Stimulated activated CD8-positive, alpha-beta memory T cell treated with anti-CD3 and anti-CD28 coated beads, Interleukin-7, amount 100 ng/mL, for 48 hours (primary cell): ENCODE data around the gene XKR3.
"Not testable (repeated sequence)": the region's sequence is repeated elsewhere in the genome, so short reads cannot be mapped to it uniquely, and the experiment has no call there.

Experiments used
- DNase-seq, 2 donors: peaks; one replicate each; pipeline ENCODE4 v3.0.0-alpha.2; 2020; ENCODE audit warnings: low read depth in 1 of 2; ENCODE audit errors: extremely low read depth in 1 of 2

Gene XKR3

DNA sequence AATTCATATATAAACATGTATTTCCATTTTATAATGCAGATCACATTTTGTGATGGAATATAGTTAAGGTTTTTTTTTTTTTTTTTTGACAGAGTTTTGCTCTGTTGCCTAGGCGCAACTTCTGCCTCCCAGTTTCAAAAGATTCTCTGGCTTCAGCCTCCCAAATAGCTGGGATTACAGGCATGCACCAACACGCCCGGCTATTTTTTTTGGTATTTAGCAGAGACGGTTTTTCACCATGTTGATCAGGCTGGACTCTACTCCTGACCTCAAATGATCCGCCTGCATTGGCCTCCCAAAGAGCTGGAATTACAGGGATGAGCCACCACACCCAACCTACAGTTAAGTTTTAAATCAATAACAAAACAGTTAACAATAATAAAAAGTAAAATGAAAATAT is 18.8 kb downstream of the XKR3 start:
- DNase-seq = no peak

DNA sequence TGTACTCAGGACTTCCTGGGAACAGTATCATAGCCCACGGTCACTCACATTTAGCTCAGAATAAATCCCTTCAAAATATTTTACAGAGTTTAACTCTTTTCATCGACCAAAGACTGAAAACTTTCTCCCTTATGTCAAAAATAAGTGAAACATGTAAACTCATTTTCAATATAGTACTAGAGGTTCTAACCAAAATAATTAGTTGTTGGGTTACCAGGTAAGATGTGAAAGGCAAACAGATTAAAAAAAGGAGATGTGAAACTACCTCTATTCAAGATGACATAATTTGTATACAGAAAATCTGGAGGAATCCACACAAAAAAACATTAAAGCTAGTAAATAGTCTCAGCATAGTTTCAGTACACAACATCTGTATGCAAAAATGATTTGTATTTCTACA is 20.3 kb downstream of the XKR3 start:
- DNase-seq = no peak

DNA sequence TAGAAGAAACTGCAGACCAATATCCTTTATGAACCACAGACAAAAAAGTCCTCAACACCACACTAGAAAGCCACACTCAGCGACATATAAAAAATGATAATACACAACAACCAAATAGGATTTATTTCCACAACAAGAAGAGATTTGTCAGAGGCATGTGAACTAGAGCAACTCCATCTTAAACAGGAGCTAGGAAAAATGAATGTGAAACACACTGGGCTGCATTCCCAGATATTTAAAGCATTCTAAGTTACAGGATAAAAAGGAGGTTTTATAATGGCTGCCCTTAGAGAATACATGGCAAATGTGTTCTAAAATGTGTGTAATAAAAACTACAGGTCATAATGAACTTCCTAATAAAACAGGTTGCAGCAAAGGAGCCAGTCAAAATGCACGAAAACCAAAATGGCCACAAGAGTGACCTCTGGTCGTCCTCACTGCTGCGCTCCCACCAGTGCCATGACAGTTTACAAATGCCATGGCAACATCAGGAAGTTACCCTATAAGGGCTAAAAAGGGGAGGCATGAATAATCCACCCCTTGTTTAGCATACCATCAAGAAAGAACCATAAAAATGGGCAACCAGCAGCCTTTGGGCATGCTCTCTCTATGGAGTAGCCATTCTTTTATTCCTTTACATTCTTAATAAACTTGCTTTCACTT is 21.8 kb downstream of the XKR3 start:
- DNase-seq = no peak

DNA sequence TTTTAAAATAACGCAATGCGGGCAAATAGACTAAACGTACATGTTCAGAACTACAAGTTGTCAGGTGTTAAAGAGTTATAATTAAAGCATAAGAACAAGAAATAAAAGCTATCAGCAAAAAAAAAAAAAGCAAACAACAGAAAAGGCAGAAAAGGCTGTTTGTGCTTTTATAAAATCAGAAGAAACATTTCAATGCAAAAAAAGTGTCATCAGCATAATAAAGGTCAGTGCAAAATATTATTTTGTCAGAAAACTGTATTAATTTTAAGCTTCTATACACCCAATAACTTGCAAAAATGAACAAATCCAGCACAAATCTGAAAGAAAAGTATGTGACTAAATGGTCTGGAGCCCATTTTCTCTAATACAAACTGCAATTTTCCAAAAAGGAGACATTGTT is 23.6 kb downstream of the XKR3 start:
- DNase-seq = no peak

DNA sequence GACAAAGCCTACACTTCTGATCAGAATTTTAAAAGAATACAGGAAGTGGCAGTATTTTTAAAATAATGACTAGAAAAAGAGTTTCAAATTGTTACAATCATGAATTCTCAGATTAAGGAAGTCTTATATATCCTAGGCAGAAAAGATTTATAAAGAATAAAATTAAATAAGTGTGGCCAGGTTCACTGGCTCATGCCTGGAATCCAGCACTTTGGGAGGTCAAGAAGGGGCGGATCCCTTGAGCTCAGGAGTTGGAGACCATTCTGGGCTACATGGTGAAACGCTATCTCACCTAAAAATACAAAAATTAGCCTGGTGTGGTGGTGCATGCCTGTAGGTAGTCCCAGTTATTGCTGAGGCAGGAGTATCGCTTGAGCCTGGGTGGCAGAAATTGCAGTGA is 24.1 kb downstream of the XKR3 start:
- no peak for DNase-seq

DNA sequence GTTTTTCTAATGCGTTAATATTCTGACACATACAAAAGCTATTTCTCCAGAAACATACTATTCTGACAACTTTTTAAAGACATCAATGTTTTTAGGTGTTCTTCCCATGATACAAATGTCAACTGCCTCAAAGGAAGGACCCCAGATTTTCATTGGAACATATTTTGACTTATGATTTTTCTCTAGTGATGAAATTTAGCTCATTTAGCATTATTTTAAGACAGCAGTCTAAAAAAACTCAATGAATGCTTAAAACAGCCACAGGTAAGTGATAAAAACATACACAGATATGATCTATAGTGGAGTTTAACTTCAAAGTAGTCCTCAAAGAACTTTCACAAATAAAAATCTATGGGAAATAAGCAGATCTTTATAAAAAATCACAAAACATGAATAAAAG is 24.9 kb downstream of the XKR3 start:
- no peak for DNase-seq

DNA sequence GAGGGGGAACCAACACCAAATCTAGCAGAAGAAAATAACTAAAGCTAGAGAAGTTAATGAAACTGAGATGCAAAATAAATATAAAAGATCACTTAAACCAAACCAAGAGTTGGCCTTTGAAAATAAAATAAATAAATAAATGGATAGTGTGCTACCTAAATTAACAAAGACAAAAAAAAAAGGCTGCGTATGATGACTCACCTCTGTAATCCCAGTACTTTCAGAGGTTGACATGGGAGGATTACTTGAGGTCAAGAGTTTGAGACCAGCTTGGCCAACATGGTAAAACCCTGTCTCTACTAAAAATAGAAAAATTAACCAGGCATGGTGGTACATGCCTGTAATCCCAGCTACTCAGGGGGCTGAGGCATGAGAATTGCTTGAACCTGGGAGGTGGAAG is 29.7 kb downstream of the XKR3 start:
- DNase-seq = not testable (repeated sequence)

DNA sequence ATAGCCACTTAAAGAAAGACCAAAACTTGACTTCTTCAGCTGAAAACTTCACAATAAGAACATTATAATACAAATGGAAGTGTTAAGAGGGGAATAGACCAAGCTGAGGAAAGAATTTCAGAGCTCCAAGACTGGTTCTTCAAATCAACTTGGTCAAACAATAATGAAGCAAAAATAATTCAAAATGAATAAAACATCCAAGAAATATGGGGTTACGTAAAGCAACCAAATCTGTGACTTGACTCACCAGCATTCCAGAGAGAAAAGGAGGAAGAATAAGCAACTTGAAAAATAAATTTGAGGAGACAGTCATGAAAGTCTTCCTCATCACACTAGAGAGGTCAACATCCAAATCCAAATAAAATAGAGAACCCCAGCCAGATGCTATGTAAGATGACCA is 31.4 kb downstream of the XKR3 start:
- DNase-seq = no peak

DNA sequence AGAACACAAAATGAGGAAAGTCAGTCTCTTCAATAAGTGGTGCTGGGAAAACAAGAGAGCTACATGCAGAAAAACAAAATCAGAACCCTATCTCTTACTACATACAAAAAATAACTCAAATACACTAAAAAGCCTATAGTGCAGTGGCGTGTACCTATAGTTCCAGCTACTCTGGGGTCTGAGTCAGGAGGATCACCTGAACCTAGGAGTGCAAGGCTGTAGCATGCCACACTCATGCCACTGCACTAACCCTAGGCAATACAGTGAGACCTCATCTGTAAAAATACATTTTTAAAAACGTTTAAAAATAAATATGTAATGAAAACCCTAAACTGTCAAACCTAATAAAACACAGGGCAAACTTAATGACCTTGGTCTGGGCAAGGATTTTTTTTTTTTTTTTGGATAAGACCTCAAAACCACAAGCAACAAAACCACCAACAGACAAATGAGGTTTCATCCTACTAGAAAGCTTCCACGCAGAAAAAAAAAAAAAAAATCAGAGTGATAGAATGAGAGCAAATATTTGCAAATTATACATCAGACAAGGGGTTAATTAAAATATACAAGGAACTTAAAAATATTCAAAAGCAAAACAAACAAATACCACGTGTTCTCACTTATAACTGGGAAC is 35.2 kb downstream of the XKR3 start:
- no peak for DNase-seq

DNA sequence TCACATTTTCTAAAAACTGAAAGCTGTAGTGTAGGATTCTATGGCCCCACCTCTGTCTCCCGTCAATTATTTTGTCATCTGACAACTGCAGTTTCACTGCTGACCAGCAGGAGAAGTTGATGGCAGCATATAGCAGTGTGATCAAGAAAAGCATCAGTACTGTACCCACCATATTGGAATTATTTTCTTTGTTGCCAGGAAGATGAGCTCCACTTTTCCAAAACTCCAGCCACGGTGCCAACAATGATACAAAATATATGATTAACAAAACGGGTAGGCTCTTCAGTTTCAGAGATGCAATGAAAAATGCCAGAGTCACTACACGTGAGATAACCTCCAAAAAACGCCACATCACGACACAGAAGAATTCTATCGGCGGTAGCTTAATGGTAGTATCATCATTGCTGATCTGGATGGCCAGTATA is 41.3 kb downstream of the XKR3 start:
- DNase-seq = no peak

DNA sequence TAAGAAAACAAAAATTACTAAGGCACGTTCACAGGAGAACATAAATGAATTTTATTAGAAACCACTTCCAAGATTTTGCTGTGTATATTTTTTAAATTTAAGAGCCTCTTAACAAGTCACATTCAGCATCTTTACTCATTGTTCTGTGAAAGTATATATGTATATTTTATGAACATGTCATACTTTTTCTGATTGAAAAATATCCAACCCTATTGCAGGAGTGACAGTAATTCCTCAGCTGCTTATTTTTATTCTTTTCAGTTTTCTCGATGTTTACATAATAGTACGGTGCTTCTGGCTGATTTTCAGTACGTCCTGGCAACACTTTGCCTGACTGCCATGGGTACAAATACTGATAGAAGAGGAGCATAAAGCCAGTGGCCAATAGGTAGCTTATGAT is 41.8 kb downstream of the XKR3 start:
- no peak for DNase-seq

DNA sequence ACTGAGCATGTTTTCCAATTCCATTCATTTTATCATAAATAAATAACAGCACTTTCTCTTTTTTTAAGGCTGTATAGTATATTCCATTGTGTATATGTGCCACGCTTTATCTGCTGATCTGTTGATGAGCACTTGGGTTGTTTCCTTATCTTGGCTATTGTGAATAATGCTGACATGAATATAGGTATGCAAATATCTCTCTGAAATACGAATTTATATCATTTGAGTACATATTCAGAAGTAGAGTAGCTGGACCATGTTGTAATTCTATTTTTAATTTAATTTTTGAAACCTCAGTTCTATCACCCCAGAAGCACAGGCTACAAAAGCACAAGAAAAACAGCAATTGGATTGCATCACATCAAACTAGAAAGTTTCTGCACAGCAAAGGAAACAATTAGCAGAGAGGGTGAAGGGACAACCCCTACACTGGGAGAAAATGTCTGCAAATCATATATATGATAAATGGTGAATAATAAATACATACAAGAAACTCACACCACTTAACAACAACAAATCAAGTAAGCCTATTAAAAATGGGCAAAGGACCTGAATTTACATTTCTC is 43.4 kb downstream of the XKR3 start:
- DNase-seq = no peak

DNA sequence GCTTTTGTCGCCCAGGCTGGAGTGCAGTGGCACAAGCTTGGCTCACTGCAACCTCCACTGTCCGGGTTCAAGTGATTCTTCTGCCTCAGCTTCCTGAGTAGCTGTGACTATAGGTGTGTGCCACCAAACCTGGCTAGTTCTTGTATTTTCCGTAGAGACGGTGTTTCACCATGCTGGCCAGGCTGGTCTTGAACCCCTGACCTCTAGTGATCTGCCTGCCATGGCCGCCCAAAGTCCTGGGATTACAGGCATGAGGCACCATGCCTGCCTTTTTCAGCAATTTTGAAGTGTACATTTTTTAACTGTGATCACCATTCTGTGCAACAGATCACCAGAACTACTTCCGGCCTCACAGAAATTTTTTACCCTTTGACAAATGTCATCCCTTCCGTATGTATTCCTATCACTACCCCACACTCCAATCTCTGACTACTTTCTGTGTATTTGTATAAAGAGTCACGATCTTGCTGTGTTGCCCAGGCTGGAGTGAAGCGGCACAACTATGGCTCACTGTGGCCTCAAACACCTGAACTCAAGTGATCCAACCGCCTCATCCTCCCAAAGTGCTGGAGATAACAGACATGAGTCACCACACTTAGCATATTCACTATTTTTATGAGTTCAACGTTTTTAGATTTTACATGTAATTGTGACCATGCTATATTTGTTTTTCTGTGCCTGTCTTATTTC is 44.0 kb downstream of the XKR3 start:
- no peak for DNase-seq

DNA sequence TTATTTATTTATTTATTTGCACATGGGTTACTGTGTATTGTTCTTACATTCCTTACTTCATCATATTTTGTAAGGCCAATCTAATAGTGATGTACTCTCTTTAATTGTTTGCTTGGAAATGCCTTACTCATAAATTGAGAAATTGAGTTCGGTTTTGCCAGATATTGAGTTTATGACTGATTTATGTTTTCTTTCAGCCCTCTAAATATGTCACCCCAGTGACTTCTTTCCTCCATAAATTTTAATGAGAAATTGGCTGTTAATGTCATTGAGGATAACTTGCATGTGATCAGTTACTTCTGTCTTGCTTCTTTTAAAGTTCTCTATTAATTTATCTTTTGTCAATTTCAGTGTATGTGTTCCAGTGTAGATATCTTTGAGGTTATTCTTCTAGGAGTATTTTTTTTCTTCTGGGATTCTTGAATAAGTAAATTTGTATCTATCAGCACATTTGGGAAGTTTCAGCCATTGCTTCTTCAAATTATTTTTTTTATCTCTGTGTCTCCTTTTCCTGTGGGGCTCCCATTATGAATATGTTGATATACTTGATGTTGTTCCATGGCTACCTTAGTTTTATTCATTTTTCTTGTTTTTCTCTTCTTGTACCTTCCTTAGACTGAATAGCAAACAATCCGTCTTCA is 47.8 kb downstream of the XKR3 start:
- no peak for DNase-seq

DNA sequence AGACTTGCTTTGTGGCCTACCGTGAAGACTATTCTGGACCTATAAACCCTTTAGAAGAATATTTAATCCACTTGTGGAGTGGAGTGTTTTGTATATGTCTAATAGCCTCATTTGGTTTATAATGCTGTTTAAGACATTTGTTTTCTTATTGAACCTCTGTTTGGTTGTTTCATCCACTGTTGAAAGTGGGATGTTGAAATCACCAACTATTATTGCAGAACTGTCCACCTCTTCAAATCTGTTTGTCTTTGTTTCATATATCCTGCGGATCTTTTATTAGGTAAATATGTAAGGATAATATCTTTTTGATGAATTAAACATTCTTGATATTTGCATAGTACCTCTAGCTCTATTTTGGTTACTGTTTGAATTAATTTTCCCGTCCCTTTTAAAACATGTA is 49.1 kb downstream of the XKR3 start:
- no peak for DNase-seq

DNA sequence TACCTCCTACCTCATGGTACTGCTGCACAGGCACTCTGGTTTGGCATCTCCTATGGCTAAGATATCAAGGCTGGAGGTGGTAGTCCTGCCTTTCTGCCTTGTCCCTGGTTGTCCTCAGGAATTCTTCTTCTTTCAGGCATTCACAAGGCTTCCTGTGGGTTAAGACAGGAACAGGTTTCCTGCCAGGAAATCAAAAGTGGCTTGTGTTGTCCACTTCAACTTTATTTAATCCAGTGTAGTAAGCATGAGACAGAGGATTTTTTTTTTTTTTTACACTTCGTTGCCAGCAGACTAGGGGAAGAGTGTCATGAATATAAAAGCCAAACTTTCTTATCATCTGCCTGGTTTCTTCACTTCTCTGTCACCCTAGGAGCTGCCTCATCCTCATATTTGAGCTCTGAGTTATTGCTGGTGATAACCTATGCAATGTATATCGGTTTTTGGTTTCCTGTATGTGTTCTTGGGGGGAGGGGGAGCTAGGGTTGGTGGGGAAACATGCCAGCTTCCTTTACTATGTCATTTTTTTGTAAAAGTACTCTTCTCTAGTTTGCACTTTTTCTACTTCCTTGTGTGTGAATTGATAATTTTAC is 50.2 kb downstream of the XKR3 start:
- DNase-seq = no peak

DNA sequence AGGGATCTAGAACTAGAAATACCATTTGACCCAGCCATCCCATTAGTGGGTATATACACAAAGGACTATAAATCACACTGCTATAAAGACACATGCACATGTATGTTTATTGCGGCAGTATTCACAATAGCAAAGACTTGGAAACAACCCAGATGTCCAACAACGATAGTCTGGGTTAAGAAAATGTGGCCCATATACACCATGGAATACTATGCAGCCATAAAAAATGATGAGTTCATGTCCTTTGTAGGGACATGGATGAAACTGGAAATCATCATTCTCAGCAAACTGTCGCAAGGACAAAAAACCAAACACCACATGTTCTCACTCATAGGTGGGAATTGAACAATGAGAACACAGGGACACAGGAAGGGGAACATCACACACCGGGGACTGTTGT is 53.6 kb downstream of the XKR3 start:
- DNase-seq = not testable (repeated sequence)

DNA sequence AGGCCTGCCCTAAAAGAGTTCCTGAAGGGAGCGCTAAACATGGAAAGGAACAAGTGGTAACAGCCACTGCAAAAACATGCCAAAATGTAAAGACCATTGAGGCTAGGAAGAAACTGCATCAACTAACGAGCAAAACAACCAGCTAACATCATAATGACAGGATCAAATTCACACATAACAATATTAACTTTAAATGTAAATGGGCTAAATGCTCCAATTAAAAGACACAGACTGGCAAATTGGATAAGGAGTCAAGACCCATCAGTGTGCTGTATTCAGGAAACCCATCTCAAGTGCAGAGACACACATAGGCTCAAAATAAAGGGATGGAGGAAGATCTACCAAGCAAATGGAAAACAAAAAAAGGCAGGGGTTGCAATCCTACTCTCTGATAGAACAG is 57.3 kb downstream of the XKR3 start:
- not testable (repeated sequence) for DNase-seq

DNA sequence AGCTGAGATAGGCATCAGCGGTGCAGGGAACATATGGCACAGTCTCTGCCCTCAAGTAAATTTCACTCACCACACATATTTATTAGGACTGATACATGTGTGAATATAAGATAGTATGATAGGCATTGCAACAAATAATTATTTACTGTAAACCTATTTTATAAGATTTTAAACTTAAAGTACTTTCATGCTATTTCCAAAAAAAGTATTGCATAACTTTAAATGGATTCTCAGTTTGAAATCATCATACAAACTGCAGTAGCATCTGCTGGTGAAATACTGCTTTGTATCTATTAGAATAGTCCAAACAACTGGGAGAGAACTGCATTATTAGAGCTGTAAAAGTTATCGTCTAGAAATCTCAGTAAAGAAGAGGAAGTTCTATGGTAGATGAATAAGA is 63.0 kb downstream of the XKR3 start:
- DNase-seq = not testable (repeated sequence)

DNA sequence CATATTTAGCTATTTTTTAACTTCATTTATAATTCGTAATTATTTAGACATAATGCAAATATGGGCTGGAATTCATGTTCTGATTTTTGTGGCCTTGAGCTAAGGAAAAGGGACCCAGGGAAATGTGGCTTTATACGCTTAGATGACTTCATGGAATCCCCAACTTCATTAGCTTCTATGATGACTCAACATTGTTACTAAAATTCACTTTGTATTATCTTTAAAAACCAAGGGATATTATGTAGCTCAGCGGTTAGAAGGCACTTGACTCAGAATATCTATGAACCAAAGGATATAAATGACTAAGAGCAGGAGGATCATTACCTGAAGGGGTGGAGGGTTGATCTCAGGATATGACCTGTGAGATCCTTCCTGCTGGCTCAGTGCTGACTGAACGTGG is 64.8 kb downstream of the XKR3 start:
- not testable (repeated sequence) for DNase-seq

DNA sequence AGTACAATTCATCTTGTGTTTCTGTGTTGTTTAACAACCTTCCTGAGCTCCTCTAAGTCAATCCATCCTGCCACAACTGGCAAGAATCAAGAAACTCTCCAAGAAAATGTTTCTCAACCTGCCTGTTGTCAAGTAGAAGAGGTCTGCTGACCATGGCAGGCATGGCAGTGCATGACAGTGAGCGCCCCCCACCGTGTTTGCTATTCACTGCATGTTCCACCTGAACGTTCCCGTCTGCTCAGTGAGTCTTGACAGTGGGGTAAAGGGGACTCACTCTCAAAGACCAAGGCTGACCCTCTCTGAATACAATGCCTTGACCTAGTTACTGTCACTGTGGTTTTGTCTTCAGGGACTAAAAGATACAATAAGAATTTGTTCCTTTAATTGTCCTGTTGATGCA is 75.9 kb downstream of the XKR3 start:
- DNase-seq = not testable (repeated sequence)
